Heart left ventricle (tissue), 16 donors: Measurements from ENCODE around the gene RAB10. TPM values are rescaled to one million over a fixed set of nuclear protein-coding genes. Genes with fewer than 3 reads are reported as not detected.
"Not testable (repeated sequence)": the region's sequence is repeated elsewhere in the genome, so short reads cannot be mapped to it uniquely, and the experiment has no call there.

Experiments used
- ATAC-seq, 4 donors: fragments of 200-7000 bp; cut with Tn5 transposase; one replicate each; pipeline ENCODE4 v1.9.1; 2020 to 2022; ENCODE audit warnings: moderate library complexity in 4 of 4, mild to moderate bottlenecking in 3 of 4, moderate number of reproducible peaks in 1 of 4
- DNase-seq, 5 donors: peaks; one replicate each; pipeline ENCODE4 v3.0.0-alpha.2; 2020
- H3K27ac ChIP-seq, 12 donors: fragments of 200-600 bp; sonication (generic) in 4 of 12; one replicate each; pipeline versions ENCODE4 v1.5.0 to v1.8.0; 2016 to 2022; ENCODE audit warnings: mild to moderate bottlenecking in 2 of 12
- H3K27me3 ChIP-seq, 9 donors: fragments of 200-600 bp; sonication (generic) in 2 of 9; one replicate each; pipeline versions ENCODE4 v1.5.1 to v1.8.0; 2016 to 2022; ENCODE audit warnings: mild to moderate bottlenecking in 3 of 9
- H3K36me3 ChIP-seq, 9 donors: fragments of 200-600 bp; sonication (generic) in 2 of 9; one replicate each; pipeline versions ENCODE4 v1.5.0 to v1.8.0; 2018 to 2022; ENCODE audit warnings: mild to moderate bottlenecking in 2 of 9
- H3K4me1 ChIP-seq, 12 donors: fragments of 200-600 bp; sonication (generic) in 4 of 12; one replicate each; pipeline versions ENCODE4 v1.5.0 to v1.8.0; 2016 to 2022; ENCODE audit warnings: mild to moderate bottlenecking in 3 of 12
- H3K4me3 ChIP-seq, 12 donors: fragments of 200-600 bp; sonication (generic) in 4 of 12; one replicate each; pipeline versions ENCODE4 v1.5.0 to v1.8.0; 2017 to 2022; ENCODE audit warnings: mild to moderate bottlenecking in 9 of 12, moderate library complexity in 4 of 12
- H3K9me3 ChIP-seq, 12 donors: fragments of 200-600 bp; sonication (generic) in 4 of 12; one replicate each; pipeline versions ENCODE4 v1.5.0 to v1.8.0; 2016 to 2022; ENCODE audit warnings: mild to moderate bottlenecking in 1 of 12
- POLR2A ChIP-seq, 2 donors: fragments of 450-650 bp; IDR thresholded peaks; one replicate each; pipeline ENCODE4 v1.6.1; 2017; ENCODE audit warnings: antibody characterized with exemption in 2 of 2, mild to moderate bottlenecking in 2 of 2, moderate library complexity in 2 of 2
- WGBS, 4 donors: extraction: QIAGEN DNeasy Blood & Tissue Kit in 2 of 4; methylation state at CpG; one replicate each; pipeline versions ENCODE4 v1.1.5 to v1.1.7; 2013 to 2018; 5-methylcytosine and 5-hydroxymethylcytosine counted together
- intact Hi-C, 10 donors: fragments of 100-400 bp; cut with DNase I; formaldehyde crosslinking; loops; one replicate each; pipeline versions ENCODE4 v1.11.1 to v1.14.2; 2022
- polyA plus RNA-seq, 2 donors: library from polyadenylated mRNA; stranded (reverse); fragments of 200-250 nt; gene quantifications; one replicate each; pipeline ENCODE4 v1.2.3, GENCODE V29; 2013
- total RNA-seq, 9 donors: library from RNA; depleted of rRNA in 2 of 9; stranded (reverse); fragments of >200 nt in 2 of 9; fragmentation: NEBNext Ultra II Directional in 3 of 9; extraction: Animal tissue kit (Norgen Biotek cat#: 25700) in 3 of 9; gene quantifications; one replicate each; pipeline versions ENCODE4 v1.1.0 to v1.2.4, GENCODE V29; 2016 to 2023
- TF ChIP-seq, protein P1 (sequence below), 12 donors: fragments of 200-600 bp; sonication (generic) in 4 of 12; IDR thresholded peaks; one replicate each; pipeline versions ENCODE4 v1.5.0 to v1.8.0; 2018 to 2022; ENCODE audit warnings: antibody characterized with exemption in 12 of 12, mild to moderate bottlenecking in 5 of 12
- donor health status: ischemic (EF 13 %, LVEDD 7.1; RV severe dilation, severe dysfunction).
- donor health status: healthy with polysubstance abuse.
- donor health status: DM: no; HTN: yes; CAD: no.
- donor health status: DM: no; HTN: no; CAD: no.
- donor health status: ischemic (EF 25% LVEDD 6.9; RV normal size, moderate dysfunction).
- donor health status: ischemic (EF 25% LVEDD 5.7; RV mildly dilated, moderate dysfunction).
- donor health status: healthy.
- donor health status: DM: yes; HTN: yes; CAD: no.
- donor health status: ischemic (EF 35%, LVEDD 5.7; RV mildly dilated, moderate dysfunction).
- donor health status: nonischemic (EF 11% LVEDD 7.7; RV severe dilation, severe dysfunction).
- donor health status: DM: yes; HTN: yes; CAD: no.
- donor health status: PGD.
- donor health status: ischemic (EF 29% LVEDD 5.4; RV normal size, mild dysfunction).
- donor health status: nonischemic (EF 23%, LVEDD 6.1; RV moderate dilation, normal function).

Gene RAB10
- total and polyA plus RNA-seq, 11 donors = 33.1 to 121 (median 97.4) TPM

DNA sequence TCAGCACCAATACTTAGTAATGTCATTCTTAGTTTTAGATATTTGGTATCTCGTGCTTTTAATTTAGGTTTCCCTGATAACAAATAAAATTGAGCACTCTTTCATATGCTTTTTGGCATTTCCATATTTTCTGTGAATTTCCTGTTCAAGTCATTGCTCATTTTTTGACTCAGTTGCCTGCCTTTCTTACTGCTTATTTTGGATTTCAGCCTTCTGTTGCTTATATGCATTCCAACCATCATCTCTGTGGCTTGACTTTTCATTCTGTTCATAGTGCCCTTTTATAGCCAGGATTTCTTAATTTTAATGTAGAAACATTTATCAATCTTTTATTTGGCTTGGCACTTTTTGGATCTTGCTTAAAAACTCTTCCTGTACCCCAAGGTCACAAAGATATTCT is 37.0 kb upstream of the RAB10 start:
- intact Hi-C loops = loop anchor here in 2 of 10 donors (10.0 kb wide), 2 partner anchors 78 to 88 kb away; no protein-coding TSS in a partner anchor
- TF ChIP-seq, protein P1, sequence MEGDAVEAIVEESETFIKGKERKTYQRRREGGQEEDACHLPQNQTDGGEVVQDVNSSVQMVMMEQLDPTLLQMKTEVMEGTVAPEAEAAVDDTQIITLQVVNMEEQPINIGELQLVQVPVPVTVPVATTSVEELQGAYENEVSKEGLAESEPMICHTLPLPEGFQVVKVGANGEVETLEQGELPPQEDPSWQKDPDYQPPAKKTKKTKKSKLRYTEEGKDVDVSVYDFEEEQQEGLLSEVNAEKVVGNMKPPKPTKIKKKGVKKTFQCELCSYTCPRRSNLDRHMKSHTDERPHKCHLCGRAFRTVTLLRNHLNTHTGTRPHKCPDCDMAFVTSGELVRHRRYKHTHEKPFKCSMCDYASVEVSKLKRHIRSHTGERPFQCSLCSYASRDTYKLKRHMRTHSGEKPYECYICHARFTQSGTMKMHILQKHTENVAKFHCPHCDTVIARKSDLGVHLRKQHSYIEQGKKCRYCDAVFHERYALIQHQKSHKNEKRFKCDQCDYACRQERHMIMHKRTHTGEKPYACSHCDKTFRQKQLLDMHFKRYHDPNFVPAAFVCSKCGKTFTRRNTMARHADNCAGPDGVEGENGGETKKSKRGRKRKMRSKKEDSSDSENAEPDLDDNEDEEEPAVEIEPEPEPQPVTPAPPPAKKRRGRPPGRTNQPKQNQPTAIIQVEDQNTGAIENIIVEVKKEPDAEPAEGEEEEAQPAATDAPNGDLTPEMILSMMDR (IDR thresholded peaks at IDR 0.05) = no peak
- TF ChIP-seq POLR2A (IDR thresholded peaks at IDR 0.05) = no peak

GRCh38 chr2:25998816-25999383 is 35.0 kb upstream of the RAB10 start:
- H3K36me3 ChIP-seq, H3K9me3 ChIP-seq, ATAC-seq, H3K27me3 ChIP-seq, H3K27ac ChIP-seq, DNase-seq, H3K4me3 ChIP-seq: not testable (repeated sequence)
- intact Hi-C loops = loop anchor here in 2 of 10 donors (10.0 kb wide), 2 partner anchors 76 to 86 kb away; no protein-coding TSS in a partner anchor
- peaks cover 0 to 33% (median 15%) of the 10 kb centered on the region in 12 donors for H3K4me1 ChIP-seq
- 94 to 97% (median 96%) methylated on average over 13 of the region's 13 CpGs for WGBS, 4 donors

More for the DNA sequence above, 37.0 kb upstream of the RAB10 start:
- Histone ChIP-seq H3K4me1 (peaks cover 0 to 27% (median 10%) of the 10 kb centered on the region in 12 donors), H3K27me3 (no peaks in the 10 kb centered on the region), H3K4me3 (no peak overlapping the region), H3K9me3 (no peaks in the 10 kb centered on the region), H3K27ac (no peak overlapping the region), H3K36me3 (no peaks in the 10 kb centered on the region)
- DNase-seq (no peak), ATAC-seq (no peak)
- 74 to 88% (median 81%) methylated on average over 1 of the region's 1 CpG for WGBS, 4 donors

GRCh38 chr2:25999406-25999805 is 34.5 kb upstream of the RAB10 start:
- 82 to 90% (median 87%) methylated on average over 7 of the region's 7 CpGs for WGBS, 4 donors
- H3K27me3 ChIP-seq, H3K9me3 ChIP-seq, H3K36me3 ChIP-seq, H3K27ac ChIP-seq, H3K4me3 ChIP-seq, DNase-seq, ATAC-seq: not testable (repeated sequence)
- intact Hi-C loops = loop anchor here in 2 of 10 donors (10.0 kb wide), 2 partner anchors 75 to 85 kb away; no protein-coding TSS in a partner anchor
- peaks cover 0 to 33% (median 15%) of the 10 kb centered on the region in 12 donors for H3K4me1 ChIP-seq

- H3K9me3 ChIP-seq = no peaks in the 10 kb centered on the region
- no peak for TF ChIP-seq POLR2A (IDR thresholded peaks at IDR 0.05)
- TF ChIP-seq, protein P1 (IDR thresholded peaks at IDR 0.05) = no peak
- no peaks in the 10 kb centered on the region for H3K36me3 ChIP-seq
- H3K27ac ChIP-seq = no peak overlapping the region
- H3K27me3 ChIP-seq = no peaks in the 10 kb centered on the region
- H3K4me1 ChIP-seq = peaks cover 0 to 33% (median 15%) of the 10 kb centered on the region in 12 donors
- DNase-seq (peak in 1 of 5 donors; percentile 41), ATAC-seq (peak in 3 of 4 donors; percentile 34 to 47 (median 47))
- H3K4me3 ChIP-seq = no peak overlapping the region
- intact Hi-C loops = no loop called here
- WGBS, 4 donors = 61 to 86% (median 72%) methylated on average over 5 of the region's 5 CpGs
Measured at GRCh38 chr2:26000561-26001082, 33.3 kb upstream of the RAB10 start.

DNA sequence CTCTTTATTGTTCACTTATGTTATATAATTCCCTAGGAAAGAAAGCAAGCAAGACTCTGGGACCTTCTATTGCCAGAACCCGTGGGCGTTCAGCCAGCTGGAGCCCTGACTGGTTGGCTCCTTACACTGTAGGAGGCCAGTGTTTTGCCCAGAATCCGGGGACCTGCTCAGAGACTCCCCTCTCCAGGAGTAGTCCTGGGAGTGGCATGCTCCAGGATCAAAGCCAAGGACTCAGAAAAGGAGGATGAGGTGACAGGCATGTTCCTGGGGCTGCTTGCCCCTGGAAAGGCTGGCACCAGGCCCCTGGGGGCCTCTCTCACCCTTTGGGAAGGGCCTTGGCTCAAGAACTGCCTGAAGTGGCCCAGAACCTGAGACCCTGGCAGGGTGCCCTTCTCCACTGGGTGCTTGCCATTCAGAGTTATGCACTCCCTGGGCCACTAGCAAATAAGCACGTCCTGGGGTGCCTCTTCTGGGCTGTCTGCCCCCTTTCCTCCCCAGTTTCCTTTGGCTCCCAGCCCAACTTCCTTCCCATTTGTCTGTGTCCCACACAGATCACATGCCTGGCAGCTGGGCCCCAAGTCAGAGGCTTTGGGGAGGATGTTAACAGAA is 32.0 kb upstream of the RAB10 start:
- Histone ChIP-seq H3K9me3 (no peaks in the 10 kb centered on the region), H3K27me3 (no peaks in the 10 kb centered on the region), H3K36me3 (no peaks in the 10 kb centered on the region), H3K4me3 (no peak overlapping the region), H3K4me1 (peaks cover 0 to 33% (median 15%) of the 10 kb centered on the region in 12 donors), H3K27ac (peak overlapping the region in 4 of 12 donors; percentile 12 to 86 (median 47))
- intact Hi-C loops = no loop called here
- ATAC-seq (peak; percentile 57 to 73 (median 63)), DNase-seq (peak; percentile 58 to 82 (median 72))
- 6 to 20% (median 14%) methylated on average over 4 of the region's 4 CpGs for WGBS, 4 donors
- no peak for TF ChIP-seq POLR2A (IDR thresholded peaks at IDR 0.05)
- TF ChIP-seq, protein P1 (IDR thresholded peaks at IDR 0.05) = no peak
